ENCODE results near the gene MARK4.
"Not testable (repeated sequence)": the region's sequence is repeated elsewhere in the genome, so short reads cannot be mapped to it uniquely, and the experiment has no call there.

Gene MARK4

GRCh38 chr19:45307361-45307760, 56.3 kb downstream of the MARK4 start:
- FAIRE-seq: no peak

- FAIRE-seq: not testable (repeated sequence)
Measured at GRCh38 chr19:45309322-45309721, 58.3 kb downstream of the MARK4 start.

GRCh38 chr19:45311621-45312020, 60.5 kb downstream of the MARK4 start:
- no peak for FAIRE-seq

- not testable (repeated sequence) for FAIRE-seq
Measured at GRCh38 chr19:45312285-45312684, 61.2 kb downstream of the MARK4 start.

- FAIRE-seq: no peak
Measured at GRCh38 chr19:45314708-45315245, 63.7 kb downstream of the MARK4 start.

GRCh38 chr19:45315304-45315703, 64.2 kb downstream of the MARK4 start:
- FAIRE-seq: no peak

GRCh38 chr19:45320997-45321775, 70.1 kb downstream of the MARK4 start:
- FAIRE-seq: no peak

GRCh38 chr19:45321848-45322247, 70.8 kb downstream of the MARK4 start:
- no peak for FAIRE-seq

- no peak for FAIRE-seq
Measured at GRCh38 chr19:45322311-45322710, 71.2 kb downstream of the MARK4 start.

GRCh38 chr19:45322744-45323281, 71.7 kb downstream of the MARK4 start, which contains the start of gene CKM:
TSS of gene CKM (minus strand) at chr19:45322875. CDS start at chr19:45319713, 3,162 bp downstream.
- FAIRE-seq: no peak

- no peak for FAIRE-seq
Measured at GRCh38 chr19:45323671-45324081, 72.6 kb downstream of the MARK4 start.

- no peak for FAIRE-seq
Measured at GRCh38 chr19:45324349-45324907, 73.4 kb downstream of the MARK4 start.

- FAIRE-seq: no peak
Measured at GRCh38 chr19:45327404-45328143, 76.5 kb downstream of the MARK4 start.

- FAIRE-seq: no peak
Measured at GRCh38 chr19:45331411-45331810, 80.3 kb downstream of the MARK4 start.

GRCh38 chr19:45333609-45334303, 82.7 kb downstream of the MARK4 start:
- FAIRE-seq: no peak

- FAIRE-seq: not testable (repeated sequence)
Measured at GRCh38 chr19:45334881-45335280, 83.8 kb downstream of the MARK4 start.

- no peak for FAIRE-seq
Measured at GRCh38 chr19:45336696-45337251, 85.7 kb downstream of the MARK4 start.

GRCh38 chr19:45339629-45340028, 88.6 kb downstream of the MARK4 start:
- no peak for FAIRE-seq

GRCh38 chr19:45340232-45340898, 89.3 kb downstream of the MARK4 start, which contains the start of gene KLC3:
TSS of gene KLC3 (plus strand) at chr19:45340750. CDS start at chr19:45345542, 4,792 bp downstream.
- no peak for FAIRE-seq

- no peak for FAIRE-seq
Measured at GRCh38 chr19:45340899-45341453, 89.9 kb downstream of the MARK4 start.

- no peak for FAIRE-seq
Measured at GRCh38 chr19:45342911-45343310, 91.8 kb downstream of the MARK4 start.
